Colon (tissue), 2 donors: ENCODE measurements around the gene TSPO2.

Source experiments
- FAIRE-seq: peaks from 2 replicates; lab custom pipeline; 2012; peaks lifted over from hg19 to GRCh38; lab: Jason Lieb, UNC
- donor health status: control.
- donor health status: control.

TSPO2 gene

DNA sequence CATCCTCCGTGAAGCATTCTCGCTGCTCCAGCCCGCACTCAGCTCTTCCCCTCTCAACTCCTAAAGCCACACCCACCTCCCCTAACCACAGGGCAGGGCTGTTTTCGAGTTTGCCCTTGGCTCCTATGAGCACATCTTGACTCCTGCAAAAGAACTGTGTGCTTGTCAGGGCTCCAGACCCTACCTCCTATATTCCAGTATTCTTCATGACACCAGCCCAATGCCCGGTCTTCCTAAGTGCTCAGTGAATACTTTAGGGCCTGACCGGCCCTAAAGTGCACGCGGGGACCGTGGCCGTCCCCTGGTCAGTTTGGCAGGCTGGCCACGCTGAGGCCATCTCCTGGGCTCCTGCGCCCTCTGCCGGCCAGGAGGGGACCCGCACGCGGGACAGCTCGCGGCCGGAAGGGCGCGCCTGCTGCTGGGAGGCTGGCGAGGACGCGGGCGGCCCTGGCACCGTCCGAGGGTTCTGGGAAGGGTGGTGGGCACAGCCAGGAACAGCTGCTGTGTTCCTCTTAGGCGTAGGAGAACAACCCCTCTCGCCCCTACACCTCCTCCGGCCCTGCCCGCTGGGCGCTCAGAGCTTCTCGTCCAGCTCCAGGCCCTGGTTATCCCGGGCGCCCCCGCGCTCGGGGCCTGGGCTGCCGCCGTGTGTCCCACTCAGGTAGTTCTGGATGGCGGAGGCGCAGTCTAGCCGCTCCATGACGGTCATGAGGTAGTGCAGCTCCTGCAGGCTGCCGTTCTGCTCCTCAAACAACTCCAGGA lies 14.3 kb upstream of the TSPO2 start:
- no peak for FAIRE-seq

DNA sequence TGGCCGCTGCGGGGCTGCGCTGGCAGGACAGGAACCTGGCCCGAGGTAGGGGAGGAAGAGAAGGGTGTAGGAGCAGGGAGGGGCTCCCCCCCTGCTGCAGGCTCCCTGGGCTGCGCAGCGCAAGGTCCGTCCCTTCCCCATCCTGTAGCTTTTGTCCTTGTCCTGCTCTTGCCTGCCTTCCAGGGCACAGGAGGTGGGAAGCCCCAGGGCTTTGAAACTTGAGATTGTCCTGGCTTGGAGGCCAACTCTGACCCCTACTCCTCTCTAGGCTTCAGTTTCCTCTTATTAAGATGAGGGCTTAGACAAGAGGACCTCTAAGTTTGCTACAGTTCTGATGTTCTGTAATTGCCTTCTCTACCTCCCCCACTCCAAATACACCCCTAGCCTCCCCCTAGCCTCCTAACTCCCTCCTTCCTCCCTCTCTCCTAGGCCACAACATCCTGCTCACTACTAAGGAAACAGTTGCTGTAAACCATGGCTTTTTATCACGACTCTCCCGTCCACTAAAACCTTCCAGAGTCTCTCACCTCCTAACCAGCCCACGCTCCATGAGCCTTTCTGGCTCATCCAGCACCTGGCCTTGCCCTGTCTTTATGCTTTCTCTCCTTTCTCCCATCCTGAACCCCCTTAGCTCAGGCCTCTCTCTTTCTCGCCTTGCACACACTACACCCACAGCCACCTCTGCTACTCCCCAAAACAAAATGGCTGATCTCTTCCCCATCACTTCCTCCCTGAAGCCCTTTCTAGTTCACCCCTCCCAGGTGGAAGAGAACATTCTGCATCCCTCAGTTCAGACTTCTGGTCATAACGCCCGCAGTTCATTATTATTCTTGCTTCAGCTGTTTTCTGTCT lies 13.5 kb upstream of the TSPO2 start:
- FAIRE-seq, result no peak

DNA sequence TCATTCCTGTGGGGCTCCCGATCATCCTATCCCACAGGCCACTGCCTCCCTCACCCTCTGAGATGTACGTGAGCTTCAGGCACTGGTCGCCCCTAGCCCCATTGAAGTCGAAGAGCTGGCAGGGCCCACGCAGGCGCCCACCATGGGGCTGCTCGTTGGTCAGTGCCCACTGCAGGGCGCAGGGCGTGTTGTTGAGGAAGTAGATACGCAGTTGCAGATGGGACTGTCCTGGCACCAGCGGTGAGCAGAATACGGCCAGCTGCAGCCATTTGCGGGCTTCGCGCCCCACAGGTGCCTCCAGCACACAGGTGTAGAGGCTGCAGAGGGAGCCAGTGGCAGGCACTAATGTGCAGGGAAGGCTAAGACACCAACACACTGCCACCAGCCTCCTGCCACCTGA lies 9.4 kb upstream of the TSPO2 start:
- no peak for FAIRE-seq

DNA sequence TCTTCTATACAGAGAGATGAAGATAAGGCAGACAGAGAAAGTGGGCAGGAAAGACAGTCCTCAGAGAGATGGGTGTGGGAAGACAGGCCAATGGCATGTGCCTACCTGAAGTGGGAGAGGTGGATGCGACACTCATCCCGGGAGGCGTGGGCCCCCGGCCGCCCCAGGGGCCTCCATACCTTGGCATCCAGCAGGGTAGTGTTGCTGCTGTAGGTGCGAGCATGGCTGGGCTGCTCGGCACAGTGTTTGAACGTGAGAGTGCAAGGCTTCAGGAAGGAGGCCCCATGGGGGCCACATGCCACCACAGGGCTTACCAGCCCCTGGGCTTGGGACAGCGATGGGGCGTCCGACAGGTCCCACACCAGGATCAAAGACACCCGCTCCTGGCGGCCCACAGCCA lies 8.5 kb upstream of the TSPO2 start:
- FAIRE-seq, result no peak

DNA sequence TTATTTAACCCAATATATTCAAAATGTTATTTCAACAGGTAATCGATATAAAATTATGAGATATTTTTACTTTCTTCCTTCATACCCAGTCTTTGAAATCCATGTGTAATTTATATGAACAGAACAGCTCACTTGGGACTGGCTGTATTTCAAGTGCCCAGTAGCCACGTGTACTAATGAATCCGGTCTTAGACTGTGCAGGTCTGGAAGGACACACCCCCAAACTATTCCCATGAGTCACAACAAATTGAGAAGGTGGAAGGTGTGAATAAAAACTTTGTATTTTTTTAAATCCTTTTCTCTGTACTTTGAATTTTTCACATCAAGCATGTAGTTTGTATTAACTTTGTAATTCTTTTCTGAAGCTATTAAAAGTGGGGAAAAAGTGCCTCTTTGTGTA lies 6.1 kb upstream of the TSPO2 start:
- FAIRE-seq, result no peak

DNA sequence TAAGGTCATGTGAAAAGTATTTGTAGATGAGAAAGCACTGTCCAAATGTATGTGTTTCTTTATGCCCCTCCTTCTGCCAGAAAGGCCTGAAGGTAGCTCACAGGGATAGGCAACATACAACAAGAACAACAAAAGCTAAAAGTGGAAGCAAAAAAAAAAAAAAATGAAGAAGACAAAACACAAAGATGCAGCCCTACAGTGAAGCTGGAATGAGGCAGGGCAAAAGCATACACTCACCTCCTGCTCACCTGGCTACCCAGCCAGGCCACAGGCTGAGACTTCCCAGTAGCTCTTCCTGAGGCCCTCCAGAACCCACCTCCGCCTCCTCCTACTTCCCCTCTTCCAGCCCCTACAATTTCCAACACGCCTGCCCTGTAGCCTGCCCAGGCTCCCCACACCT lies 5.7 kb upstream of the TSPO2 start:
- FAIRE-seq, result no peak

DNA sequence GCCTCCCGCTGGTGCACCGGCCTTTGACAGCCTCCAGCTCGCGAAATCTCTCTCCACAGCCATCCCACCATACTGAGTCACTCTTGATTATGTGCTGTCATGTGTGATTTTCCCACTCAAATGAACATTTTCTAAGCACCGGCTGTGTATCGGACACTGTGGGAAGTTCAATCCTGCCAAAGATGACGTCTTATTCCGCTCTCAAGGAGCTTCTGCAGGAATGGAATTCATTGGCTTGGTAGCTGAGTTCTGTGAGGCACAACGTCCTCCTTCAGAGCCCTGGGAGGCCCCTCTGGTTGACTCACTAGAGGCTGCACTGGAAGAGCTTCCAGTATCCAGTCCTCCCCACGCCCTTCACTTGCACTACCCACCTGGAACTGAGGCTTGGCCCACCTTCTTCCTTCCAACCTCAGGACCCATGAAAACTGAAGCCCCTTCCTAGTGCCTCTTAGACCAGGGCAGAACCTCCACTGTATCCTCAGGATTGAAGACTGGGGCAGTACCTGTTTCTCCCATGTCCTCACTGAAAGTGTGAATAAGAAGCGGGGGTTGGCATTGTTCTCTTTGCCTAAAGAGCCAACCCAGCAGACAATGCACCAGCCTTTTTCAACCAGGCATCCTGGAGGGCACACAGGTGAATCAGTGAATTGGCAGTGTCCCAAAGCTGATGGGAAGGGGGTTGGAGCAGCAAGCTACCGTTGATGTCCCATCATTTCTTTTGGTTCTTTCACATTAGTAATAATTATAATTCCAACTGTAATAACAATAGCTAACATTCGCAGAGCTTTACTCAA lies 5.0 kb upstream of the TSPO2 start:
- FAIRE-seq, result no peak

DNA sequence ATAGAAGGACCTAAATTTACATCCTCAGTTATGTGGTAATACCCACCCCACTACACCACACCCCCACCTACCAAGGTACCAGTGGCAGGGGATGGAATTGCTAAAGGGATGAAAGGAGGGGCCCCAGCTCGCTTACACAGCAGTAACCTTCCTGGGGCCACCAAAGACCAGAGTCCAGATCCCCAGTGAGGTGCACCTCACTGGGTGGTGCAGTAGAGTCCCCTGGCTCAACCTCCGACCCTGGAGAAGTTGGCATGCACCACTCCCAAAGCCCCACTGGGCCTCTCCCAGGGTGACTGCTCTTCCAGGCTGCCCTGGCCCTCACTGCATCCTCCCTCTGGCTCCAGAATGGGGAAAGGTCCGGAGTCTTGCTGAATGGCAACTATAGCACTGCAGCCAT lies 4.1 kb upstream of the TSPO2 start:
- FAIRE-seq, result no peak

DNA sequence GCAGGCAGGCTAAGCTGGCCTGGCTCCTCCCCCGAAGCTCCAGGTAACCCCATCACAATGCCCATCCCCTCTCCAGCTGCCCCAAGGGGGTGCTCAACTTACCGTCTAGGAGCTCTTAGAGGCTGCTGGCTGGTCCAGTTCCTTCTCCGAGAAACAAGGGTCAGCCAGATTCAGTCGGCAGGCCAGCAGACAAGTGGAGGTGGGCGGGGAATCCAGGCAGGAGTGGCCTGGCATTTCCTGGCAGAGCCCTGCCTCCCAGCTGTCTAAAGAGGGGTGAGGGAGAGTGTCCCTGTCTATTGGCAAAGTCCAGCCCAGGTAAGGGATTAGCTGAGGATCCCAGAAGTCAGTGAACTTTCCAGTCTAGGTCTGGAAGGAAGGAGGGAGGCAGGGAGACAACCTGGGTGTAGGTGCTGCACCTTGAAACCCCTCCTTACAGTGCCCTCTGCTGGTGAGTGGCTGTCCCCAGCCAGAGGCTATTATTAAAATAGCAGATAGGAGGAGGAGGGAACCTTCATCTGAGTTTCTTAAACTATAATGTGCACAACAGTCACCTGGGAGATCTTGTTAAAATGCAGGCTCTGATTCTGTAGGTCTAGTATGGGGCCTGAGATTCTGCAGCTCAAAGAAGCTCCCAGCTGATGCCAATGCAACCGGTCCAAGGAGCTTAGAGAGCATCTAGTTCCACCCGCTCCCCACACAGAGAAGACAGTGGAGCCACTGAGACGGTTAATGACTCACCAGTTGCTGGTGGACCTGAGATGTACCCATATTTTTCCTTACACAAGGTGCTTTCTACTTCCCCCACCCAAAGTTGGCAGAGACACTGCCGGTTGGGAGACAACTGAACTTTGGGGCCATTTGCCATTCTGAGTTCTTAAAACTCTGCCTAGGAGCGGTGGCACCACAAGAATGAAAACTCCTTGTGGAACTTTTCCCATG lies 2.9 kb upstream of the TSPO2 start, which contains the start of gene UNC5CL:
Gene UNC5CL (minus strand): TSS at position 162 of the 939 bp plus-strand sequence. CDS start 4,147 bp downstream, outside the sequence.
- FAIRE-seq, result no peak

DNA sequence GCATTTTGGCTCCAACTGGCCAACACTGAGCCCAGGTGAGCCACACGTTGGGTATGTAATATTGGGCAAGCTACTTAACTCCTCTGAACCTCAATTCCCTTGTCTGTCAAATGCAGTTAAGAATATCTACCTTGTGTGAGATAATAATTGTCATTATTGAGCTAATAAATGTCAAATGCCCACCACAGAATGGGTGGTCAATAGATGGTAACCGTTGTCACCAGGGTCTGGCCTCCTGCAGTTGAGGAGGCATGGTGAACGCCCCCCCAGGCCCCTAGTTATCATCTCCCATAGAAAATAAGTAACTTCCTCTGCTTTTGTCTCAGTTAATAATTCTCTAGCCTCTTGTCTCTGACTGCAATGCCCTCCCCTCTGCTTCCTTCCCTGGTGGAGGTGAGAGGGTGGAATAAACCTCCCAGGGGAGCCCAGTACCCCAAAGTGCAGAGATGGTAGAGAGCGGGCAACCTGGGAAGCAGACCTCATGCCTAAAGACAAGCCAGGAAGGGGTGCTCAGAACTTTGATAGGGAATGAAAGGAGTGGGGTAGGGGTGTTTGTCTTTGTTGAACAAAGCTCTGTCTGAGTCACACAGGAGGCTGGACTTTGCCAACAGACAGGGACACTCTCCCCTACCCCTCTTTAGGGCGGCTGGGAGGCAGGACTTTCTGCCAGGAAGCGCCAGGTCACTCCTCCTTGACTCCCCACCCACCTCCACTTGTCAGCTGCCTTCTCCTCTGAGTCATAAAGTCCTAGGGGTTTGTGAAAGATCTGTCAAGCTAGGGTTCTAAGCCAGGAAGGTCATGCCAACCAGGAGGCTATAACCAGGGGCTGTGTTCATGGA lies 1.9 kb upstream of the TSPO2 start:
- no peak for FAIRE-seq

DNA sequence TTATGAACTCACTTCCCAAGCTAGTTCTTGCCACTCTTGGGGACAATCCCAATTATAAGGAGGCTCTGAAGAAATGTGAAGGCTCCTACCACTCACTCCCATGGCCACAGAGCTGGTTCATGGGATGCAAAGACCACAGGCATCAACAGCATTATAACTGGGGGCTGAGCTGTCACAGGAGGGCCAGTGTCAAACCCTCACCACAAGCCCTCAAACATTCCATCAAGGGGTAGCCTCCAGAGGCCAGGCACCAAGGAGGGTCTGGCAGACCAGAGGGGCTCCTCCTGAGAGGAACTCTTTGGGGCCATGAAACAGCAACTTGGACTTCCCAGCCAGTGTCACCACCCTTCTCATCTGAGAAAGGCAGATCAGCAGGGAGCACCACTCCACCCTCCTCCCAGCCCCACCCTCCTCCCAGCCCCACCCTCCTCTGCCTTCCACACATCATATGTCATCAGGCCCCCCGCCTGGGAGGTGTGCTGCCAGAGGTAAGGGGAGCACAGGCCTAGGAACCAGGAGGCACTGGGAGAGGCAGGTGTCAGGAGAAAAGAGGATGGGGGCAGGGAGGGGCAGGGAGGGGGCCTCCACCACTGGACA lies 1.2 kb upstream of the TSPO2 start:
- FAIRE-seq, result no peak

DNA sequence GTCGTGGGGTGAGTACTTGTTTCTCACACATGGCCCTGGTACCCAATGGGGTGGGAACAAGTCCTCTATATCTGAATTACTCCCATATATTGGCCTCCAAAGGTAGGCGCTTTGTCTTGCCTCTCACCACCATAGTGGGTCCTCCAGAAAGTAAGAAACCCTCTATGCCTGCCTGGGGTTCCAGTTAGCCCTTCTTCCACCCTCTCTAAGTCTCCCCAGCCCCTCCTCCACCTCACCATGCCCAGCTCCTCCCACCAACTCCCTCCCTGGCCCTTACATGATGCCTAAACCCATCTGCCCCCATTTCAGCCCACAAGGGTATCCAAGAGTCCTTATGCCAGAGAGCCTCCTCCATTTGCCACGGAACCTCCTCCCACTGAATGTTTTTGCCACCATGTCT lies 884 bp downstream of the TSPO2 start:
- no peak for FAIRE-seq

DNA sequence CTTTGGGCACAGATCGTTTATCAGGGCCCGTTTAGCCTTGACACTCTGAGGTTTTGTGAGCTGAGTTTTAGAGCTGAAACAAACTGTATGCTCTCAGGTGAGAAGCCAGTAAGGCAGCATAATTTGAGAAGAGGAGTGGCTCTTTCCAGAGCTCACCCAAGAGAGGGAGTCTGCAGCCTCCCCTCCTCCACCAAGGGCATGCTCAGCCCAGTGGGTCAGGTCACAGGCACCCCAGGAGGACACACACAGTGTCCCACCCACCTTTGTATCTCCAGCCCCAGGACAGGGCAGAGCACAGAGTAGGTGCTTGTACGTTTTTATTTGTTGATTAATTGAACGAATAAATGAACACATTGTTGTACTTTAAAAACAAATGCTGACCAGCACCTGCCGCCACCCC lies 3.4 kb downstream of the TSPO2 start:
- no peak for FAIRE-seq

DNA sequence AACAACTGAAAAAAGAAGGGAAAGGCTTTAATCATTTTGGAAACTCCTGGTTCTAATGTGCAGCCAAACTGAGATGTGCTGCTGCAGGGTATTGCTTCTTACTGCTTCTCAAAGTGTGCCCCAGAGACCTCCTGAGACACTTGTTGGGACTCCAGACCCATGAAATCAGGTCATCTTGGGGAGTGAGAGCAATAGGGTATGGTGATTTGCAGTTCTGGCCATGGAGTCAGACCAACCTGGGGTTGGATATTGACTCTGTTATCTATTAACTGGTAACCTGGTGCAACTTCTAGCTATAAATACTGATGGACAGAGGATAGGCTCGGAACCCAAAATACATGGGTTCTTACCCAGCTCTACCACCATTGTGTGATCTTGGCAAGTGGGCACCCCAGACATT lies 3.8 kb downstream of the TSPO2 start:
- FAIRE-seq, result no peak

DNA sequence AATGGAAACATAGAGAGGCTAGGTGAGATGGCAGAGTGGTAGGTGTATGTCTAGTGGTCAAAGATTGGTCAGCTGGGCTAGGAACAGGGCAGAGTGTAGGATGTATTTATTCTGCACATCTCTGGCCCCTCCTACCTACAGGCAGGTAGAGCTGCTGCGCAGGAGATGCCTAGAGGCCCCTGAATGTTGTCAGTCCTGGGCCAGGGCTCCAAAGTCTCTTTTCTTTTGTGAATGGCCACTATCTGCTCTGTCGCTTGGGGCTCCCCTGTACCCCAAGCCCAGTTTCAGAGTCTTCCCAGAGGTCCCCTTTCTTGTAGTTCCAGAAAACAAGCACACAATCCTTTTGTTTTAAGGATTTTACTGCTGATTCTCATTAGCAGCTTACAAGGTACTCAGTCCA lies 5.0 kb downstream of the TSPO2 start:
- no peak for FAIRE-seq

DNA sequence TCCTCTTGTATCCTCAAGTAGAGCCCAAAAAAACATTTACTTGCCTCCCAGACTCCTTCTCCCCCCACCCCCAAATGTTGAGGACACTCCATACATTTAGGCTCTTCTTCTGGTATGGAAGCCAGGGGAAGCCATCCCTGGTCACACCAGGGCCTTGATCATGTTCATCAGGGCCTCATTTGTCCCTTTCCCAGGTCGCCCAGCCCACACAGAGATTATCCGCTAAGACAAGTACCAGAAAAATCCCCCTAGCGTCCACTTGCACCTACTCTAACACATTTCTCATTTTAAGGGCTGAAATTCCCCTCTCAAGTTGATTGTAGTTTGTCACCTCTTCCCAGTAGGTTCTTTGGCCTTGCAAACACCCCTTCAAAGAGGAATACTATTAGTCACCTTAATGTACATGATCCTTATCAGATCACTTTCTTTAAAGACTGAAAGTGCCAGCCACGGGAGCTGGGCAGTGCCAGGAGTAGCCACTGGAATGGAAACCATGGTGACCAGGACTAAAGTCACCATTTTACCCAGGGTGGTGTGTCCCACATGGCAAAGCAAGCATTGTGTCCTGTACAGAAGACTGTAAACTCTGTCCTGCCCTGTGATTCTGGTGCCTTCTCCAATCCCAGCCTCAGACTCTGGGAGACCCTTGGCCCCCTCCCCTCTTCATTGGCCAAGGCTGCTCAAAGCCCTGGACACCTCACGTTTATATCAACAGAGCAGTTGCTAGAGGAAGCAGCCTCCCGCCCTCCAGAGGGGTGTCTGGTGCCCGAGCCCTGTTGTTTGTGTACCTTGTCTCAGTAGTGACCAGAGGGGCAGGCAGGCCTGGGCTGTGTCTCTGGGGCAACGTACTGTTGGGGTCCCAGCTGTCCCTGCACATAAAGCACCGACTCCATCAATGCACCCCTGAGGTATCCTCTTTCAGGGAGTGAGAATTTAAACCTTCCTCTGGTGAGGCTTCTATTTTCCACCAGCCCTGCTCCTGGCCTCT lies 5.8 kb downstream of the TSPO2 start:
- FAIRE-seq, result no peak

DNA sequence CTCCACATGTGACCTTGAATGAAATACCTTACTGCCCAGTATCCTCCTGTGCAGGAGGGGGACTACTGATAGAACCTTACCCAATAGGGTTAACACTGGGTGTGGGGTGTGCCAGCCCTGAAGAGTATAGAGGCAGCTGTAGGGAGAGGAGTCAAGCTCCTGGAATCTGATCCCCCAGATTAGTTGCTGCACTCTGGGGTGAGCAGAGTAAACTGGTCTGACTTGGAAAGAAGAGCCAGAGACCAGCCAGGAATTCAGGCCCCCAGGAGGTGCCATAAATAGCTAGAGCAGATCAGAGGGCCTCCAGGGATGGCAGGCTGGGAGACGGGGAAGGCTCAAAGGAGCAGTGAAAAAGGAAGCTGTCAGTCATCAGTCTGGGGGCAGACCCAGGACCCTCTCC lies 7.3 kb downstream of the TSPO2 start:
- no peak for FAIRE-seq

DNA sequence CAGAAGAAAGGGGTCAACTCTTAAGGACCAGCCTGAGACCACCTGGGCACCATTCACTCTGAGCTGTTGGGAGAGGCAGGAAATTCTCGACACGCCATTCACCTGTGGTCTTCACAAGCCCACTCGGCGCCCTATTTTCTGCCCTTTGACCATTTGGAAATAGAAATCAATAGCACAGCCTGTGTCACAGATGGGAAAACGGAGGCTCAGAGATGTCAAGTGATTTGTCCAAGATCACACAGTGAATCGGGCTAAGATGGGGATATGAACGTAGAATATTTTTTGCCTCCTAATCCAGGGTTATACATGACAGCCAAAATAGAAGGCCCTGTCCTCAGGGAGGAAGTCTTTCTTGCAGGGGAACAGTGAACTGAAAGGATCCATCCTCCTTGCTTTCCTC lies 7.7 kb downstream of the TSPO2 start:
- no peak for FAIRE-seq

DNA sequence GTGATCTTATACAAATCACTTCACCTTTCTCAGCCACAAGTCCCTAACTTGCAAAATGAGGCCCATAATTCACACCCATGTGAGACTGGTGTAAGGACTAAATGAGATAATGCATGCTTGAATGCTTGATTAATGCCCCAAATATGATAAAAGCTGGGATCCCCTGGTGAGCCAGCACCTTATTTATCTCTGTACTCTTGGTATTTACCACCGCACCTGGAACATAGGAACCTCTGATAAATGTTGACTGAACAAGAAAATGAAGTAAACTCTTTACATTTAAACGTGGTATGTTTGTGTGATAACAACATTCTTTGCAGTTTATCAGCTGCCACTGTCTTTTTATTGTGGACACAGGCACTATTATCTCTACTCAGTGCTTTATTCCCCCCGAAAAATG lies 8.3 kb downstream of the TSPO2 start:
- FAIRE-seq, result no peak
